GM12872 (cell line): Measurements from ENCODE around the gene HTRA1.

Source experiments
- TF ChIP-seq, protein P1 (sequence below): IDR thresholded peaks from 3 replicates; pipeline ENCODE4 v1.5.1; 2011; ENCODE audit warnings: low read depth, mild to moderate bottlenecking, low read length, moderate library complexity; ENCODE audit not compliant: insufficient read depth

HTRA1 gene

DNA sequence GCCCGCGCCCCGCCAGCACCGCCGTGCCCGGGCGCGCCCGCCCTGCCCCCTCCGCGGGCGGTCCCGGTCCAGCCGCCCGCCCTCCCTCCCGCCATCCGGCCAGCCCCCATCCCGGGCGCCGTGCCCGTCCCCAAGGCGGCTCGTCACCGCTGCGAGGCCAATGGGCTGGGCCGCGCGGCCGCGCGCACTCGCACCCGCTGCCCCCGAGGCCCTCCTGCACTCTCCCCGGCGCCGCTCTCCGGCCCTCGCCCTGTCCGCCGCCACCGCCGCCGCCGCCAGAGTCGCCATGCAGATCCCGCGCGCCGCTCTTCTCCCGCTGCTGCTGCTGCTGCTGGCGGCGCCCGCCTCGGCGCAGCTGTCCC lies at the start of gene HTRA1:
TSS of gene HTRA1 (plus strand) at position 187 of the 362 bp plus-strand sequence. CDS start at position 287, 100 bp downstream.
- TF ChIP-seq, protein P1, sequence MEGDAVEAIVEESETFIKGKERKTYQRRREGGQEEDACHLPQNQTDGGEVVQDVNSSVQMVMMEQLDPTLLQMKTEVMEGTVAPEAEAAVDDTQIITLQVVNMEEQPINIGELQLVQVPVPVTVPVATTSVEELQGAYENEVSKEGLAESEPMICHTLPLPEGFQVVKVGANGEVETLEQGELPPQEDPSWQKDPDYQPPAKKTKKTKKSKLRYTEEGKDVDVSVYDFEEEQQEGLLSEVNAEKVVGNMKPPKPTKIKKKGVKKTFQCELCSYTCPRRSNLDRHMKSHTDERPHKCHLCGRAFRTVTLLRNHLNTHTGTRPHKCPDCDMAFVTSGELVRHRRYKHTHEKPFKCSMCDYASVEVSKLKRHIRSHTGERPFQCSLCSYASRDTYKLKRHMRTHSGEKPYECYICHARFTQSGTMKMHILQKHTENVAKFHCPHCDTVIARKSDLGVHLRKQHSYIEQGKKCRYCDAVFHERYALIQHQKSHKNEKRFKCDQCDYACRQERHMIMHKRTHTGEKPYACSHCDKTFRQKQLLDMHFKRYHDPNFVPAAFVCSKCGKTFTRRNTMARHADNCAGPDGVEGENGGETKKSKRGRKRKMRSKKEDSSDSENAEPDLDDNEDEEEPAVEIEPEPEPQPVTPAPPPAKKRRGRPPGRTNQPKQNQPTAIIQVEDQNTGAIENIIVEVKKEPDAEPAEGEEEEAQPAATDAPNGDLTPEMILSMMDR, result no peak

DNA sequence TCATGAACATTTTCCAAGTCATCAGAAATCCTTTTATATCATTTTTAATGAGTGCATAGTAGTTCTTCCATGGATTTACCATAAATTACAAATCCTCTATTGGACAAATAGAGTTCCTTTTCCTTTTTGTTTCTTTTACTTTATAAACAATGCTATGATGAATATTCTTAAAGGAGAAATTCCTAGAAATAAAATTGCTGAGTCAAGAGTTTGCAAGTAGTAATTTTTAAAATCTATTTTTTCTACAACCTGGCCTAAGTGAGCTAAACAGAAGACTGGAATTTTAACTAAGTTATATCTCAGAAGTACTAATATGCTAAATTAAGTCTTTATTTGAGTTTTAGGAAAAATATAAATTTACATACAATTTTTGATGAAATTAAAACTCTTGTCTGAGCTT lies 48.0 kb upstream of the HTRA1 start:
- TF ChIP-seq, protein P1, result no peak

DNA sequence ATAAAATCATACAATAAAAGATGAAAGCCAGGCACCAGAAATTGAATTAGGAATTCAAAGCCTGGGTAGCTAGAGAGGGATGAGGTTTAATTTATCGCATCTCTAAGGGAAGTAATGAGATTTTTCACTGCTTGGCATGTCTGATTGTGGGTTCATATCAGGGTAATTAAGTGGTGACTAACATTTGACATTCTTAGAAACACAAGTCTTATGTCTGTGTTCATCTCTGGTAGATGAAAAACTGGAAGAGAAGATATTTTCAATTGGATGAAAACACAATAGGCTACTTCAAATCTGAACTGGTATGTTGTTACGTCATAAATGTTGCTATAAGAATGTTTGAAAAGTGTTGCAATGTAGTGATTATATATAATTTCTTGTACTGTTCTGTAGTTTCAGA lies 43.7 kb upstream of the HTRA1 start:
- TF ChIP-seq, protein P1, result no peak

DNA sequence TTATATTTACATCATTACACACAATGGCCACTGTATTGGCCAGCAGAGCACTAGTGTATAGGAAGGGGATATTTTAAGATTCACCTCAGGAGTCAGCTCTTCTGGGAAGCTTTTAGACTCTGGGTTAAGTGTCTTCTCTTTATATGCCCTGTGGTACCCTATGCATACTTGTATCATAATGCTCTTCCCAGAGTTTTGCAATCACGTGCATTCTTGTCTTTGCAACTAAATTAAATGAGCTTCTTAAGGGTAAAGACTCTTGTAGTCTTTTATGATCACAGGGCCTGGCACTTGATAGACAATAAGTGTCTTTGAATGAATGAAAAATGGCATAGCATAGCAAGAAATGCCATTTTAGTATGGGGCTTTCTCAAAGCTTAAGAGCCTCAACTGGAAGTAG lies 42.3 kb upstream of the HTRA1 start:
- TF ChIP-seq, protein P1, result no peak

DNA sequence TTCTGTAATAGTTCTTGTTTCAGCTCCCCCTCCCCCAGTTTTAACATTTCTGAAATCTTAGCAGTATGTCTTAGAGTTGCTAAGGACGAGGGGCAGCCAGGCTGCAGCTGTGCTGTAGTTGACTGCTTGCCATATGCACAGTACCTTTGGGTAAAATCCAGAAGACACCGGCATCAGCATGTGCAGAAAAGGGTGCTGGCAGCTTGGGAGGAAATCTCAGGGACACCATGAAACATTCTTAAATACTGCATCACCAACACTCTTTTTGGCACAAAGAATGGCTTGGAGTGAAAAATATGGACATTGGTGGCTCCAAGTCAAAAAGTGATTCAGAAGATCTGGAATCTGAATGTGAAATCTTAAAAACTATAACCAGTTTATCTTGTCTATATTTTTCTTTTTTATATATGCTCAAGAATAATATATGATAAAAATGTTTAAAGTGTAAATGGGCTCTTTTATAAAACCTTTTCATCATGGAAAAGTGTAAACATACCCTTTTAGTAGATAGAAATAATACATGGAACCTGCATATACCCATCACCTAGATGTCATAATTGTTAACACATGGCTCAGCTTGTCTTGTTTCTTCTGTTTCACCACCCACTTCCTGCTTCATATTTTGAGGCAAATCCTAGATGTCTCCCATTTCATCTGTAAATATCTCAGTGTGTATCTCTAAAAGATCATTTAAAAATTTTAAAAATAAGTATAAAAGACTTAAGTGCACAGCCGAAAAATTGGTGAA lies 41.3 kb upstream of the HTRA1 start:
- TF ChIP-seq, protein P1, result no peak

DNA sequence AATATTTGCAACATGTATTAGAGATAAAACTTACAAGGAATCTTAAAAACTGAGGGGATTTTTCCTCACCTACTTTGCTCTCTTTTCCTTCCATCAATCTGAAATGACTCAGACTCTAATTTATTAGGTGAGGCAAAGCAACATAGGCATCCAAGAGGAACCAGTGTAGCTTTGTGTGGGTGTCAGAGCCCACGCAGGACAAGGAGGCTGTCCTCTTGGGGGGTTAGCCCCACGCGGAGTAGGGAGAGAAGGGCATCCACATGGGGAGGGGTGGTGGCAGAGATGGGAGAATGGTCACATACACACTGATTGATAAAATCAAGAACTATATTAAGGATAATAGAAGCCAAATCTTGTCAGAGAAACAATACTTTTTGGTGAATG lies 40.7 kb upstream of the HTRA1 start:
- TF ChIP-seq, protein P1, result no peak

DNA sequence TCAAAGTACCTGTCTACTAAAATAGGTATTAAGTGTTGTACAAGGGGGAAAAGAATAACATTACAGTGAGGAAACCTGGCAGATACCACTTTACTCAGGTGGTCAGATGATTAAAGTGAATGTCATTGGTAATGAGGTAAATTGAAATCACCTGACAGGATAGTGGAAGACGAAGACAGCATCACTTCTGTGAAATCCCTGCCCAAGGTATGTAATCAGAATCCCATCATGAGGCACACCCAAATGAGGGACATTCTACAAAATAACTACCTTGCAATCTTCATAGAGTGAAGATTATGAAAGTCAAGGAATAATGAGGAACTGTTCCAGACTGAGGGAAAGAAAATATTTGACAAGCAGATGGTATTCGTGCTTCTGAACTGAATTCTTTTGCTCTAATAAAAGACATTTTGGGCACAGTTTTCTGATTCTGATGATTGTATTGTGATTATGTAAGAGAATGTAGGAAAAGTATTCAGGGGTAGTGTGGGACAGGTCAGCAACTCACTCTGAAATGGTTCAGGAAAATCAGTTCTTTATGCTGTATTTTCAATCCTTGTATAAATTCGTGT lies 40.2 kb upstream of the HTRA1 start:
- TF ChIP-seq, protein P1, result no peak
